Ovary (tissue), 3 donors: ENCODE measurements around the gene NLRP14.

Source experiments
- EP300 ChIP-seq: sonication (generic); formaldehyde crosslinking; IDR thresholded peaks from one replicate; pipeline ENCODE4 v1.6.1; 2017; ENCODE audit warnings: antibody characterized with exemption
- POLR2A ChIP-seq: fragments of 450-650 bp; IDR thresholded peaks from one replicate; pipeline ENCODE4 v1.6.1; 2017; ENCODE audit warnings: antibody characterized with exemption, mild to moderate bottlenecking, moderate library complexity
- TF ChIP-seq, protein P1 (sequence below), 3 donors: fragments of 450-650 bp in 2 of 3; fragments of 200-600 bp in 1 of 3; IDR thresholded peaks; one replicate each; pipeline versions ENCODE4 v1.5.1 to v1.8.0; 2016 to 2022; ENCODE audit warnings: antibody characterized with exemption in 3 of 3, mild to moderate bottlenecking in 1 of 3
- donor health status: DM: no; HTN: no; CAD: no.

GRCh38 chr11:7077101-7077500, 56.8 kb downstream of the NLRP14 start:
- TF ChIP-seq, protein P1, sequence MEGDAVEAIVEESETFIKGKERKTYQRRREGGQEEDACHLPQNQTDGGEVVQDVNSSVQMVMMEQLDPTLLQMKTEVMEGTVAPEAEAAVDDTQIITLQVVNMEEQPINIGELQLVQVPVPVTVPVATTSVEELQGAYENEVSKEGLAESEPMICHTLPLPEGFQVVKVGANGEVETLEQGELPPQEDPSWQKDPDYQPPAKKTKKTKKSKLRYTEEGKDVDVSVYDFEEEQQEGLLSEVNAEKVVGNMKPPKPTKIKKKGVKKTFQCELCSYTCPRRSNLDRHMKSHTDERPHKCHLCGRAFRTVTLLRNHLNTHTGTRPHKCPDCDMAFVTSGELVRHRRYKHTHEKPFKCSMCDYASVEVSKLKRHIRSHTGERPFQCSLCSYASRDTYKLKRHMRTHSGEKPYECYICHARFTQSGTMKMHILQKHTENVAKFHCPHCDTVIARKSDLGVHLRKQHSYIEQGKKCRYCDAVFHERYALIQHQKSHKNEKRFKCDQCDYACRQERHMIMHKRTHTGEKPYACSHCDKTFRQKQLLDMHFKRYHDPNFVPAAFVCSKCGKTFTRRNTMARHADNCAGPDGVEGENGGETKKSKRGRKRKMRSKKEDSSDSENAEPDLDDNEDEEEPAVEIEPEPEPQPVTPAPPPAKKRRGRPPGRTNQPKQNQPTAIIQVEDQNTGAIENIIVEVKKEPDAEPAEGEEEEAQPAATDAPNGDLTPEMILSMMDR (IDR thresholded peaks at IDR 0.05): no peak
- TF ChIP-seq POLR2A (no peak), EP300 (no peak)
